H1 (cell line): Measurements from ENCODE around the gene SERPINB6. TPM values are rescaled to one million over a fixed set of nuclear protein-coding genes. Genes with fewer than 3 reads are reported as not detected.
"Not testable (repeated sequence)": the region's sequence is repeated elsewhere in the genome, so short reads cannot be mapped to it uniquely, and the experiment has no call there.

Source experiments
- CTCF ChIA-PET: fragments of 300-600 bp; sonication (Branson Sonifier 250); formaldehyde crosslinking; loops from one replicate; lab custom pipeline; 2021; ENCODE audit not compliant: partially characterized antibody; lab: Charles Lee
- POLR2A ChIA-PET: fragments of 300-600 bp; sonication (Branson Sonifier 250); formaldehyde crosslinking; loops from one replicate; lab custom pipeline; 2021; ENCODE audit warnings: inconsistent platforms; ENCODE audit not compliant: partially characterized antibody; lab: Charles Lee
- DNase-seq, 2 experiments: peaks; one replicate each; pipeline versions ENCODE4 v3.0.0 to v3.0.0-alpha.2; 2010 to 2022; ENCODE audit warnings: low spot score in 2 of 2, low read depth in 1 of 2, mixed read lengths in 1 of 2
- FAIRE-seq: peaks from 2 replicates; lab custom pipeline; 2011; peaks lifted over from hg19 to GRCh38; lab: Jason Lieb, UNC
- H2AFZ ChIP-seq: 2 replicates; pipeline ENCODE4 v1.8.1; 2012; ENCODE audit warnings: low read length, inconsistent platforms
- H2AK5ac ChIP-seq: 2 replicates; pipeline ENCODE4 v1.6.1; 2013; ENCODE audit warnings: low read depth, low read length
- H2BK120ac ChIP-seq: replicated peaks from 2 replicates; pipeline ENCODE3; 2013; ENCODE audit warnings: low read depth, low read length, inconsistent platforms
- H2BK12ac ChIP-seq: 2 replicates; pipeline ENCODE4 v1.6.1; 2013; ENCODE audit warnings: low read depth, low read length
- H2BK15ac ChIP-seq: 2 replicates; pipeline ENCODE4 v1.6.1; 2013; ENCODE audit warnings: low read length
- H2BK20ac ChIP-seq: 2 replicates; pipeline ENCODE4 v1.6.1; 2013; ENCODE audit warnings: low read length
- H2BK5ac ChIP-seq: 2 replicates; pipeline ENCODE4 v1.6.1; 2013; ENCODE audit warnings: low read depth, low read length
- H3K14ac ChIP-seq: 2 replicates; pipeline ENCODE4 v1.6.1; 2013; ENCODE audit warnings: inconsistent platforms; ENCODE audit not compliant: insufficient read length
- H3K18ac ChIP-seq: 2 replicates; pipeline ENCODE4 v1.6.1; 2013; ENCODE audit warnings: low read length; ENCODE audit errors: extremely low read depth
- H3K23ac ChIP-seq: 2 replicates; pipeline ENCODE4 v1.6.1; 2013; ENCODE audit warnings: inconsistent platforms; ENCODE audit not compliant: insufficient read length
- H3K23me2 ChIP-seq: 2 replicates; pipeline ENCODE4 v1.6.1; 2013; ENCODE audit warnings: low read depth, low read length
- H3K27ac ChIP-seq: 2 replicates; pipeline ENCODE4 v1.6.1; 2011; ENCODE audit warnings: low read depth, low read length, inconsistent platforms
- H3K27me3 ChIP-seq, 4 experiments: replicated peaks in 1 of 4; 1 replicate in 1 of 4; 2 replicates in 3 of 4; pipeline versions ENCODE4 v1.6.1 to v1.8.1; 2011 to 2013; ENCODE audit warnings: low read length in 3 of 4, mild to moderate bottlenecking in 3 of 4, inconsistent platforms in 2 of 4, mixed read lengths in 2 of 4, moderate library complexity in 1 of 4; ENCODE audit not compliant: control insufficient read depth in 3 of 4, insufficient read depth in 3 of 4; ENCODE audit errors: extremely low read depth in 1 of 4
- H3K36me3 ChIP-seq, 4 experiments: 2 replicates each; pipeline versions ENCODE4 v1.6.1 to v1.8.1; 2011 to 2013; ENCODE audit warnings: mild to moderate bottlenecking in 4 of 4, low read length in 3 of 4, moderate library complexity in 2 of 4, control low read depth in 1 of 4, inconsistent platforms in 1 of 4; ENCODE audit not compliant: insufficient read depth in 4 of 4, control insufficient read depth in 2 of 4
- H3K4ac ChIP-seq: replicated peaks from 2 replicates; pipeline ENCODE3; 2013; ENCODE audit warnings: low read length, low read depth, mixed read lengths, inconsistent platforms; ENCODE audit not compliant: insufficient read length
- H3K4me1 ChIP-seq, 4 experiments: replicated peaks in 1 of 4; 1 replicate in 1 of 4; 2 replicates in 3 of 4; pipeline versions ENCODE4 v1.6.1 to v1.8.1; 2011 to 2013; ENCODE audit warnings: low read length in 3 of 4, inconsistent platforms in 2 of 4, mixed read lengths in 1 of 4; ENCODE audit not compliant: insufficient read depth in 4 of 4, control insufficient read depth in 3 of 4
- H3K4me2 ChIP-seq, 2 experiments: 2 replicates each; pipeline versions ENCODE4 v1.6.1 to v1.8.1; 2011 to 2013; ENCODE audit warnings: low read depth in 2 of 2, low read length in 2 of 2, control low read depth in 1 of 2, inconsistent platforms in 1 of 2, mild to moderate bottlenecking in 1 of 2; ENCODE audit not compliant: insufficient read depth in 1 of 2
- H3K4me3 ChIP-seq, 4 experiments: fragments of 200-600, 300-600 bp in 1 of 4; sonication (generic), shearing (Covaris generic), sonication (Bioruptor Twin) in 1 of 4; 2 replicates each; pipeline versions ENCODE4 v1.5.1 to v1.8.1; 2011 to 2016; ENCODE audit warnings: low read length in 4 of 4, low read depth in 3 of 4, control low read depth in 2 of 4, inconsistent platforms in 2 of 4, mild to moderate bottlenecking in 2 of 4, mixed read lengths in 1 of 4, moderate library complexity in 1 of 4; ENCODE audit not compliant: insufficient read depth in 2 of 4; ENCODE audit errors: extremely low read depth in 1 of 4
- H3K56ac ChIP-seq: replicated peaks from 2 replicates; pipeline ENCODE3; 2013; ENCODE audit warnings: low read depth, mild to moderate bottlenecking, mixed read lengths, low read length, inconsistent platforms; ENCODE audit not compliant: insufficient read length
- H3K79me1 ChIP-seq: 2 replicates; pipeline ENCODE4 v1.6.1; 2013; ENCODE audit warnings: low read depth, low read length, control low read depth
- H3K79me2 ChIP-seq, 2 experiments: 2 replicates each; pipeline versions ENCODE4 v1.6.1 to v1.8.1; 2012 to 2013; ENCODE audit warnings: low read length in 2 of 2, mild to moderate bottlenecking in 2 of 2, inconsistent platforms in 1 of 2; ENCODE audit not compliant: insufficient read depth in 2 of 2, control insufficient read depth in 1 of 2
- H3K9ac ChIP-seq, 4 experiments: replicated peaks in 1 of 4; 1 replicate in 1 of 4; 2 replicates in 3 of 4; pipeline versions ENCODE4 v1.6.1 to v1.8.1; 2011 to 2013; ENCODE audit warnings: low read depth in 3 of 4, low read length in 3 of 4, control low read depth in 2 of 4, mild to moderate bottlenecking in 2 of 4, moderate library complexity in 2 of 4, inconsistent platforms in 1 of 4; ENCODE audit errors: extremely low read depth in 1 of 4
- H3K9me3 ChIP-seq, 2 experiments: 2 replicates each; pipeline versions ENCODE4 v1.6.1 to v1.8.1; 2012 to 2013; ENCODE audit warnings: mild to moderate bottlenecking in 2 of 2, moderate library complexity in 2 of 2, control low read depth in 1 of 2, inconsistent platforms in 1 of 2, low read depth in 1 of 2, low read length in 1 of 2, mixed read lengths in 1 of 2; ENCODE audit not compliant: insufficient read depth in 2 of 2
- H4K20me1 ChIP-seq, 2 experiments: replicated peaks in 1 of 2; 2 replicates each; pipeline versions ENCODE3 to v1.8.1; 2011 to 2013; ENCODE audit warnings: inconsistent platforms in 2 of 2, low read length in 2 of 2, mild to moderate bottlenecking in 1 of 2; ENCODE audit not compliant: insufficient read depth in 2 of 2, control insufficient read depth in 1 of 2
- H4K5ac ChIP-seq: 2 replicates; pipeline ENCODE4 v1.6.1; 2013; ENCODE audit warnings: low read length, low read depth, mixed read lengths, inconsistent platforms; ENCODE audit not compliant: insufficient read length
- H4K8ac ChIP-seq: 2 replicates; pipeline ENCODE4 v1.8.0; 2013; ENCODE audit warnings: mild to moderate bottlenecking, moderate library complexity, low read length, inconsistent platforms; ENCODE audit not compliant: insufficient read depth; ENCODE audit errors: extremely low read depth
- H4K91ac ChIP-seq: replicated peaks from 2 replicates; pipeline ENCODE3; 2013; ENCODE audit warnings: low read length, mixed read lengths, inconsistent platforms; ENCODE audit not compliant: insufficient read length
- WGBS, 2 experiments: shearing (Covaris generic) in 1 of 2; methylation state at CpG; one replicate each; pipeline versions ENCODE4 v1.1.6 to v1.1.7; 2013 to 2015; ENCODE audit warnings: low lambda C conversion rate in 2 of 2, mixed read lengths in 2 of 2, inconsistent platforms in 1 of 2, low coverage in 1 of 2, missing lambda C conversion rate in 1 of 2; ENCODE audit not compliant: insufficient replicate concordance in 2 of 2, insufficient coverage in 1 of 2, insufficient read length in 1 of 2; ENCODE audit errors: extremely low coverage in 1 of 2, missing lambda C conversion rate in 1 of 2; 5-methylcytosine and 5-hydroxymethylcytosine counted together
- polyA plus RNA-seq, 7 experiments: library from polyadenylated mRNA; depleted of rRNA in 3 of 7; stranded (reverse) in 5 of 7; unstranded in 2 of 7; fragments of >200 nt in 5 of 7; fragments of 200-250 nt in 2 of 7; gene quantifications; 1 replicate in 5 of 7; 2 replicates in 1 of 7; 4 replicates in 1 of 7; pipeline versions ENCODE4 v1.2.1 to v1.2.3, GENCODE V29; 2011 to 2013; ENCODE audit warnings: missing spikeins in 2 of 7, mixed read lengths in 2 of 7
- total RNA-seq: library from RNA; stranded (reverse); fragmentation: NEBNext Ultra II Directional; extraction: Animal tissue kit (Norgen Biotek cat#: 25700); gene quantifications from 2 replicates; pipeline ENCODE4 v1.2.1, GENCODE V29; 2021

Gene SERPINB6
- total and polyA plus RNA-seq, 2 of the 8 experiments (the other 6 are each of a cell fraction or from before 2014, with no cell fraction given): 27.2 to 29.4 TPM

DNA sequence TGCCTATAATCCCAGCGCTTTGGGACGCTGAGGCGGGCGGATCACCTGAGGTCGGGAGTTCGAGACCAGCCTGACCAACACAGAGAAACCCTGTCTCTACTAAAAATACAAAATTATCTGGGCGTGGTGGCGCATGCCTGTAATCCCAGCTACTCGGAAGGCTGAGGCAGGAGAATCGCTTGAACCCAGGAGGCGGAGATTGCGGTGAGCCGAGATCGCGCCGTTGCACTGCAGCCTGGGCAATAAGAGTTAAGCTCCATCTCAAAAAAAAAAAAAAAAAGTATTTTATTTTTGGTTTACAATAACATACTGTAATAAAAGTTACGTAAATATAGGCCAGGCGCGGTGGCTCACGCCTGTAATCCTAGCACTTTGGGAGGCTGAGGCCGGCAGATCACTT lies 29.3 kb downstream of the SERPINB6 start:
- not testable (repeated sequence) for H4K91ac ChIP-seq, H3K4ac ChIP-seq, H3K9ac ChIP-seq, H3K14ac ChIP-seq, H3K4me3 ChIP-seq, H3K36me3 ChIP-seq, H3K79me2 ChIP-seq, H3K18ac ChIP-seq, H3K23ac ChIP-seq, H2BK120ac ChIP-seq, H2BK15ac ChIP-seq, H2BK5ac ChIP-seq, H3K4me1 ChIP-seq, H4K5ac ChIP-seq, H3K27me3 ChIP-seq, H3K27ac ChIP-seq, H3K56ac ChIP-seq, H2AK5ac ChIP-seq, H2BK12ac ChIP-seq, H4K20me1 ChIP-seq, H3K4me2 ChIP-seq, H4K8ac ChIP-seq, DNase-seq, H3K23me2 ChIP-seq, H2AFZ ChIP-seq, H3K79me1 ChIP-seq, FAIRE-seq, H2BK20ac ChIP-seq, H3K9me3 ChIP-seq
- CTCF ChIA-PET: interaction anchor here (0.6 to 20.6 kb wide), 6 partner anchors 6 to 100 kb away, joined by 3 to 293 read pairs (median 4); partner anchors contain the start of gene SERPINB1
- POLR2A ChIA-PET: interaction anchor here (1.0 kb wide), 1 partner anchor 8 kb away, joined by 4 read pairs; no protein-coding TSS in a partner anchor
- WGBS, 2 experiments: 97% methylated on average over 20 of the region's 21 CpGs; no CpG with 5 or more reads in 1 of the 2 experiments
